OCI-LY1 (cell line): ENCODE measurements around the gene NOP16.

Experiments
- CTCF ChIP-seq: fragments of 200-600 bp; sonication (generic), shearing (Covaris generic); IDR thresholded peaks from 2 replicates; pipeline ENCODE4 v1.5.1; 2017; ENCODE audit warnings: mild to moderate bottlenecking, antibody characterized with exemption, low read length, moderate library complexity, mixed read lengths
- EZH2 ChIP-seq: fragments of 200-600 bp; sonication (generic), shearing (Covaris generic); IDR thresholded peaks from 2 replicates; pipeline ENCODE4 v1.8.0; 2017; ENCODE audit warnings: borderline replicate concordance, mixed run types, mild to moderate bottlenecking, antibody characterized with exemption, low read length, moderate library complexity, mixed read lengths

GRCh38 chr5:176341325-176342157 is 46.9 kb downstream of the NOP16 start:
- TF ChIP-seq CTCF (no peak), EZH2 (no peak)
